Hepatic stellate cell (primary cell): ENCODE results near the gene GPR52.

Experiments
- DNase-seq: peaks from one replicate; pipeline ENCODE4 v3.0.0; 2011; ENCODE audit warnings: low spot score

GPR52 gene

DNA sequence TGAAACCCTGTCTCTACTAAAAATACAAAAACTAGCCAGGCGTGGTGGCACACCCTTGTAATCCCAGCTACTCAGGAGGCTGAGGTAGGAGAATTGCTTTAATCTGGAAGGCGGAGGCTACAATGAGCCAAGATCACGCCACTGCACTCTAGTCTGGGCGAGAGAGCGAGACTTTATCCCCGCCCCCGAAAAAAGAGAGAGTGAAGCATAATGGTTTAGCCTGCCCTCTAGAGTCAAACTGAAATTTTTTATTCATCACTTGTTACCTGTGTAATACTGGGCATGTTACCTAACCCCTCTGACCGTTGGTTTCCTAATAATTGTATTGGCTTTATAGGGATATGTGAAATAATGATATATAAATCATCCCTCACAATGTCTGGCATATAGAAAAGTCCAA, 18.8 kb downstream of the GPR52 start:
- no peak for DNase-seq

- no peak for DNase-seq
Observed at GRCh38 chr1:174469052-174469451, 21.3 kb downstream of the GPR52 start.

GRCh38 chr1:174469687-174470086, 21.9 kb downstream of the GPR52 start:
- no peak for DNase-seq

- no peak for DNase-seq
Observed at GRCh38 chr1:174479281-174479680, 31.5 kb downstream of the GPR52 start.

DNA sequence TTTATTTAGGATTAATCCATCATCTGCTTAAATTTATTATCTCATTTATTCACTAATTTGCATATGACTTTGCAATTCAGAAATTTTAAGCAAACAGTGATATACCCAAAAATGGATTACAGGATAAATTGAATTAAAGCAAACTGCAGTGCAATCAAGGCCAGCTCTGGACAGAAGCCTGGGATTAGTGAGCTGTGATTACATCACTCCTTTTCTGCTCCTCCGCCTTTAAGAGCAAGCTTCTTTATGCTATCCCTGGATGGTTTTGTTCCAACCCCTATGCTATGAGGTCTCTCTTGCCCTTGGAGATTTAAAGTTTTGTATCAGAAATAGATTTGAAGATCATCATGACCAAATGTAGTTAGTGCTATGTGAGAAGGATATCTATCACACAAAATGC, 32.6 kb downstream of the GPR52 start:
- DNase-seq = no peak

GRCh38 chr1:174491606-174492005, 43.8 kb downstream of the GPR52 start:
- no peak for DNase-seq

GRCh38 chr1:174497478-174497877, 49.7 kb downstream of the GPR52 start:
- DNase-seq = no peak
